Parathyroid adenoma (tissue), 2 donors: ENCODE data around the gene NOM1.
A peak's percentile ranks its signal among the peaks of the same experiment; 100 is the strongest.

Experiments used
- H2AFZ ChIP-seq: fragments of 300-600 bp; sonication (generic); one replicate; pipeline ENCODE4 v1.7.0; 2017; ENCODE audit warnings: antibody characterized with exemption, mild to moderate bottlenecking
- H3K27ac ChIP-seq: fragments of 300-600 bp; sonication (generic); one replicate; pipeline ENCODE4 v1.7.0; 2017
- H3K27me3 ChIP-seq: fragments of 300-600 bp; sonication (generic); one replicate; pipeline ENCODE4 v1.7.0; 2017; ENCODE audit warnings: low read length; ENCODE audit not compliant: control insufficient read depth, insufficient read depth
- H3K36me3 ChIP-seq: fragments of 300-600 bp; sonication (generic); one replicate; pipeline ENCODE4 v1.7.0; 2017; ENCODE audit warnings: low read length; ENCODE audit not compliant: control insufficient read depth, insufficient read depth
- H3K4me1 ChIP-seq: fragments of 300-600 bp; sonication (generic); one replicate; pipeline ENCODE4 v1.7.0; 2017; ENCODE audit warnings: control low read depth
- H3K4me2 ChIP-seq: fragments of 300-600 bp; sonication (generic); one replicate; pipeline ENCODE4 v1.7.0; 2017; ENCODE audit warnings: low read length
- H3K4me3 ChIP-seq: fragments of 300-600 bp; sonication (generic); one replicate; pipeline ENCODE4 v1.7.0; 2017; ENCODE audit warnings: low read depth, low read length
- H3K79me2 ChIP-seq: fragments of 300-600 bp; sonication (generic); one replicate; pipeline ENCODE4 v1.7.0; 2017; ENCODE audit warnings: control low read depth
- H3K9ac ChIP-seq: fragments of 300-600 bp; sonication (generic); one replicate; pipeline ENCODE4 v1.7.0; 2017; ENCODE audit warnings: mild to moderate bottlenecking
- H3K9me3 ChIP-seq: fragments of 300-600 bp; sonication (generic); one replicate; pipeline ENCODE4 v1.7.0; 2017; ENCODE audit warnings: low read length; ENCODE audit not compliant: control insufficient read depth
- TF ChIP-seq, protein P1 (sequence below): fragments of 300-600 bp; sonication (generic); IDR thresholded peaks from one replicate; pipeline ENCODE4 v1.7.0; 2017; ENCODE audit warnings: antibody characterized with exemption, mild to moderate bottlenecking
- donor health status: primary hyperparathyroidism.

Gene NOM1

GRCh38 chr7:157004521-157005455, 55.3 kb downstream of the NOM1 start:
- no peak overlapping the region for H2AFZ ChIP-seq
- no peaks in the 10 kb centered on the region for H3K9me3 ChIP-seq
- TF ChIP-seq, protein P1, sequence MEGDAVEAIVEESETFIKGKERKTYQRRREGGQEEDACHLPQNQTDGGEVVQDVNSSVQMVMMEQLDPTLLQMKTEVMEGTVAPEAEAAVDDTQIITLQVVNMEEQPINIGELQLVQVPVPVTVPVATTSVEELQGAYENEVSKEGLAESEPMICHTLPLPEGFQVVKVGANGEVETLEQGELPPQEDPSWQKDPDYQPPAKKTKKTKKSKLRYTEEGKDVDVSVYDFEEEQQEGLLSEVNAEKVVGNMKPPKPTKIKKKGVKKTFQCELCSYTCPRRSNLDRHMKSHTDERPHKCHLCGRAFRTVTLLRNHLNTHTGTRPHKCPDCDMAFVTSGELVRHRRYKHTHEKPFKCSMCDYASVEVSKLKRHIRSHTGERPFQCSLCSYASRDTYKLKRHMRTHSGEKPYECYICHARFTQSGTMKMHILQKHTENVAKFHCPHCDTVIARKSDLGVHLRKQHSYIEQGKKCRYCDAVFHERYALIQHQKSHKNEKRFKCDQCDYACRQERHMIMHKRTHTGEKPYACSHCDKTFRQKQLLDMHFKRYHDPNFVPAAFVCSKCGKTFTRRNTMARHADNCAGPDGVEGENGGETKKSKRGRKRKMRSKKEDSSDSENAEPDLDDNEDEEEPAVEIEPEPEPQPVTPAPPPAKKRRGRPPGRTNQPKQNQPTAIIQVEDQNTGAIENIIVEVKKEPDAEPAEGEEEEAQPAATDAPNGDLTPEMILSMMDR = no peak
- no peak overlapping the region for H3K4me3 ChIP-seq
- H3K36me3 ChIP-seq = no peaks in the 10 kb centered on the region
- H3K4me1 ChIP-seq = no peaks in the 10 kb centered on the region
- peak overlapping the region; percentile 35 for H3K4me2 ChIP-seq
- peaks cover 38% of the 10 kb centered on the region for H3K27me3 ChIP-seq
- no peak overlapping the region for H3K9ac ChIP-seq
- H3K27ac ChIP-seq = no peak overlapping the region
- H3K79me2 ChIP-seq = no peaks in the 10 kb centered on the region

DNA sequence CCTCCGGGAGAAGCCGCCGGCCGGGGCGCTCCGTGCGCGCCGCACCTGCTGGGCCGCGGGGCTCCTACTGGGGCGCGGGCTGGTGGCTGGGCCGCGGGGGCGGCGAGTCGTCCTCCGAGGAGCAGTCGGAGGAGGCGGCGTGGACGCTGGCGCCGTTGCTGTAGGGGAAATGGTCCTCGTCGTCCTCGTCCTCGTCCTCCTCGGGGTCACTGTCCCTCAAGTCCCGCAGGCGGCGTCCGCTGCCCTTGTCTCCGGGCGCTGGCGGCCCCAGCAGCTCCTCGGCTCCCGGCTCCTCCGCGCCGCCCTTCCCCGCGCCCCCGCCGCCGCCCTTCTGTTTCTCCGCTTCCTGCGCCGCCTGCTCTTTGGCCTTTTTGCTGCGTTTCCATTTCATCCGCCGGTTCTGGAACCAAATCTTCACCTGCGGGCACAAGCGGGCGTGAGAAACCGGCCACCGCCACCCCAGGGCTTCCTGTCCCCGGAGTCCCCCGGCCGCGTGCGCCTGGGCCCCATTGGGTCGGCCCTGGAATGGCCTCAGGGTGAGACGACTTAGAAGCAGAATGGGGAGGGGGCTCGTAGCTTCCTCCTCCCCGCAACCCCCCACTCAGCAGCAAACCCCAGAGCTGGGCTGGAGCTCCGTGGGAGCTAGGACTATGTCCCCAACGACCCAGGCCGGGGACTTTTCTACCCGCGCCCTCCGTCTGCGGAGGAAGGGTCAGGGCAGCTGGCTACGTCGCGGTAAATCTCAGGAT, 56.1 kb downstream of the NOM1 start:
- Histone ChIP-seq H3K4me1 (no peaks in the 10 kb centered on the region), H3K27ac (no peak overlapping the region)

DNA sequence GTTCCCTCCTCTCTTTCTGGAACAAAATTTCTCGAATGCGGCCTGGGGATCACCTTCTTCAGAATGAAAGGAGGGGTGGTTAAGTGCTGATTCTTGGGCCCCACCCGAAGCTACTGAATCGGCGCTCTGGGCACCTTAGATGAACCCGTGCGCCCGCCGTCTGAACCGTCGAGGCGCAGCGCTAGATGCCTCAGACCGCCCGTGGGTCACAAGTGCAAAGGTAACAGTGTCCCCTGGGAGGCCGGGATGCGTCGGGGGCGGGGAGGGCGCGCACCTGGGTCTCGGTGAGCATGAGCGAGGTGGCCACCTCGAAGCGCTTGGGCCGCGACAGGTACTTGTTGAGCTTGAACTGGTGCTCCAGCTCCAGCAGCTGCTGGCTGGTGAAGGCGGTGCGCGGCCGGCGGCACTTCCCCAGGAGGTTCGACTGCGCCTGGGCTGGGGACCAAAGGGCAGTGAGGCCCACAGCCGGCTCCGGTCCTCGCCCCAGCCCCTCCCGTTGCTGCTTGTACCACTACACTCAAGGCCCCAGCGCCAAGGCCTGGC, 56.8 kb downstream of the NOM1 start:
- Histone ChIP-seq H3K9me3 (no peaks in the 10 kb centered on the region), H3K9ac (no peak overlapping the region), H3K4me2 (no peak overlapping the region), H3K36me3 (no peaks in the 10 kb centered on the region), H3K4me1 (no peaks in the 10 kb centered on the region), H3K4me3 (no peak overlapping the region), H3K27ac (no peak overlapping the region), H2AFZ (no peak overlapping the region), H3K79me2 (no peaks in the 10 kb centered on the region), H3K27me3 (peaks cover 38% of the 10 kb centered on the region)
- TF ChIP-seq, protein P1 = no peak

More for the DNA sequence above, 56.1 kb downstream of the NOM1 start:
- Histone ChIP-seq H2AFZ (no peak overlapping the region), H3K4me3 (no peak overlapping the region), H3K79me2 (no peaks in the 10 kb centered on the region), H3K27me3 (peaks cover 38% of the 10 kb centered on the region), H3K4me2 (peak overlapping the region; percentile 17), H3K9me3 (no peaks in the 10 kb centered on the region), H3K9ac (no peak overlapping the region), H3K36me3 (no peaks in the 10 kb centered on the region)
- TF ChIP-seq, protein P1 = no peak

DNA sequence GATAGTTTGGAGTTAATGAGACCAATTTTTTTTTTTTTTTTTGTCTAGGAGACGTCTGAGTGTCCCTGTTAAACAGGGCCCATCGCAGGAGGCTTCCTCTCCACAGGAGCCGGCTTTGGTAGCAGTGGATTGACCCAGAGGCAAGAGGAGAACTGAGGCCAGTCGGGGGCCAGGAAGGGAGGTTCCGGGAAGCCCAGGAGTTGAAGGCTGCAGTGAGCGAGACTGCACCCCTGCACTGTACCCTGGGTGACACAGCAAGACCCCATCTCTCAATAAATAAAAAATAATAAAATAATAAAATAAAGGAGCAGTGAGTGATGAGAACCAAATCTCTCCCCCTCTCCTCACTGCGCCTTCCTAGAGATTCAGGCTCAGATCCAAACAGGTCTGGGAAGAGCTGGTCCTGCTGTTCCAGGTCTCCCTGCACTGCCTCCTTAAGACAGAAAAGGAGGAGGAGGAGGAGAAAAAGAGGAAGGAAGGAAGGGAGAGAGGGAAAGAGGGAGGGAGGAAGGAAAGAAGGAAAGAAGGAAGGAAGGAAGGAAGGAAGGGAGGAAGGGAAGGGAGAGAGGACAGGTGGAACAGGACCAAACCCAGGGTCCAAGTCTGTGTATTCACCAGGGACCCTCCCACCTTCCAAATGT, 57.4 kb downstream of the NOM1 start:
- Histone ChIP-seq H3K4me1 (no peaks in the 10 kb centered on the region), H3K27me3 (peaks cover 44% of the 10 kb centered on the region), H3K4me3 (no peak overlapping the region), H2AFZ (no peak overlapping the region), H3K36me3 (no peaks in the 10 kb centered on the region), H3K9me3 (no peaks in the 10 kb centered on the region), H3K79me2 (no peaks in the 10 kb centered on the region), H3K27ac (no peak overlapping the region), H3K9ac (no peak overlapping the region), H3K4me2 (no peak overlapping the region)
- TF ChIP-seq, protein P1 = no peak
